TTC549 (cell line): ENCODE data around the gene NEUROG1.
"Not testable (repeated sequence)": the region's sequence is repeated elsewhere in the genome, so short reads cannot be mapped to it uniquely, and the experiment has no call there.

Source experiments
- FAIRE-seq: peaks from 2 replicates; lab custom pipeline; 2012; peaks lifted over from hg19 to GRCh38; lab: Jason Lieb, UNC

NEUROG1 gene

GRCh38 chr5:135537271-135537670, 1.5 kb upstream of the NEUROG1 start:
- no peak for FAIRE-seq

GRCh38 chr5:135535420-135535819, 344 bp downstream of the NEUROG1 start:
- FAIRE-seq: no peak

DNA sequence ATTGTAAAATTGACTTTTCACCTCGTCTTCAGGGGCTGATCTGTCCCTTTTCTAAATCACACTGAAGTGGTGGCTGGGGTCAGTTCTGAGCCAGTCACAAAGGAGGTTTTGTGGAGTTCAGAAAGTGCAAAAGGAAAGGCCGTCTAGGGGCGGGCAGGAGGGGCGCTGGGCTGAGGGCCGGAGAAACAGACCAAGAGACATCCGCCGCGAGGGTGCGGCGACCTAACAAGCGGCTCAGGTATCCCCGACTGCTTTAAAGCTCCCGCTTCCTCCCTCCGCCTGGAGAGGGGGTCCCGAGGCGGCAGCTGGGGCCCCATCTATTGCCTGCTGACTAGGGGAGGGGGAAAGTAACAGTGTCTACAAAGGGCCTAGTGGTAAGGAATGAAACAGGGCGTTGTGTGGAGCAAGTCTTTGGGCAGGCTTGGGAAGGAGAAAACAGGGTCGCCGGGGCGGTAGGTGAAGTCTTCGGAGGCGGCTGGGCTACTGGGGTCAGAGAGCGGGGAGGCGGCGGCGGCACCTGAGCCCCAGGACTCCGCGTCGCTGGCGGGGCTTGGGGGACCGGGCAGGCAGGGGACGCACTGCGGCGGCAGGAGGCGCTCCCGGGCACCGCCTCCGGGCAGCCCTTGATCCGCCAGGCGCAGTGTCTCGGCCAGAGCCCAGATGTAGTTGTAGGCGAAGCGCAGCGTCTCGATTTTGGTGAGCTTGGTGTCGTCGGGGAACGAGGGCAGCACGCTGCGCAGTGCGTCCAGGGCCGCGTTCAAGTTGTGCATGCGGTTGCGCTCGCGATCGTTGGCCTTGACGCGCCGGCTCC, 950 bp downstream of the NEUROG1 start:
- FAIRE-seq: no peak

GRCh38 chr5:135533794-135534193, 2.0 kb downstream of the NEUROG1 start:
- no peak for FAIRE-seq

- no peak for FAIRE-seq
Observed at GRCh38 chr5:135533334-135533733, 2.4 kb downstream of the NEUROG1 start.

- FAIRE-seq: not testable (repeated sequence)
Observed at GRCh38 chr5:135529576-135529975, 6.2 kb downstream of the NEUROG1 start.

GRCh38 chr5:135526924-135527323, 8.8 kb downstream of the NEUROG1 start:
- FAIRE-seq: no peak

- FAIRE-seq: no peak
Observed at GRCh38 chr5:135521964-135522363, 13.8 kb downstream of the NEUROG1 start.

DNA sequence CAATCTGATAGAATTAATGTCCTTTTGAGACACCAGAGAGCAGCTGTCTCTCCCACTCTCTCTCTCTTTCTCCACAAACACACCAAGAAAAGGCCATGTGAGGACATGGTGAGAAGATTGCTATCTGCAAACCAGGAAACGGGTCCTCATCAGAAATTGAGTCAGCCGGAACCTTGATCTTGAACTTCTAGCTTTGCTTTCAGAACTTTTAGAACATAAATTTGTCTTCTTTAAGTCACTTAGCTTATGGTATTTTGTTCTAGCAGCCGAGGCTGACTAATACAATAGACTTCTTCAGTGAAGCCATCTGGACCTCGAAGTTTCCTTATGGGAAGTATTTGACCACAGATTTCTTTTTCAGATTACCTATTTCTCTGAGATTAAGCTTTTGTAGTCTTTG, 18.1 kb downstream of the NEUROG1 start:
- FAIRE-seq: no peak

GRCh38 chr5:135514116-135514515, 21.6 kb downstream of the NEUROG1 start:
- FAIRE-seq: no peak

DNA sequence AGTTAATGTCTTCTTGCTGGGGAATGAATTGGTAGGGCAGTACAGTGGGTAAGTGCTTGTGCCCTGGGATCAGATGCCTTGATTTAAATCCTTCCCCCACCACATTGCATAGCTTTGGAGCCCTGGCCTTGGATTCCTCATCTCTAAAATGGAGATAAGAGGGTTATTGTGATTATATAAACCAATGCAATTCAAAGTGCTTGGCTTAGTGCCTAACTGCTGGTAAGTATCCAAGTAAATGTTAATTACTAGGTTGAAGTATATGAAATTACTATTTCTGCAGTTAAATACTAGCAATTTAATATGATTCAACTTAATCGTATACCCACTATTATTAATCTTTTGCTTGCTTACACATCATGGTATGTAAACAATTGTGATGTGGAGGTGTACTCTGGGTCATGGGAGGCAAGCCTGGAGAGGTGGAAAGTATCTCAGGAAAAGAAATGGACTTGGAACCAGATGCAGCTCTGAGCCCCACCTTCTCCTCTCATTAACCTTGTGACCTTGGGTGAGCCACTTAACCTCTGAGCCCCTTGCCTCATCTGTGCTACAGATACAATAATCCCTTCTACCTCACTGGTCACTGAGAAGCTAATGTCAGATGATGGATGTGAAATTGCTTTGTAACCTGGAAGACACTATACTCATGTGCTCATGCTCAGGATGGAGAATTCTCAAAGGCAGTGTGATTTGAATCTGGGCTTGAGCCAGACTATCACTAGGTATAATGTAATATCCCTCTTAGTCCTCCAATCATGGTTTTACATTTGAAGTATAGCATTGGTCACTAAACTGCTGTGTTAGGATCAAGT, 23.8 kb downstream of the NEUROG1 start:
- FAIRE-seq: no peak

- FAIRE-seq: no peak
Observed at GRCh38 chr5:135509995-135510394, 25.8 kb downstream of the NEUROG1 start.

DNA sequence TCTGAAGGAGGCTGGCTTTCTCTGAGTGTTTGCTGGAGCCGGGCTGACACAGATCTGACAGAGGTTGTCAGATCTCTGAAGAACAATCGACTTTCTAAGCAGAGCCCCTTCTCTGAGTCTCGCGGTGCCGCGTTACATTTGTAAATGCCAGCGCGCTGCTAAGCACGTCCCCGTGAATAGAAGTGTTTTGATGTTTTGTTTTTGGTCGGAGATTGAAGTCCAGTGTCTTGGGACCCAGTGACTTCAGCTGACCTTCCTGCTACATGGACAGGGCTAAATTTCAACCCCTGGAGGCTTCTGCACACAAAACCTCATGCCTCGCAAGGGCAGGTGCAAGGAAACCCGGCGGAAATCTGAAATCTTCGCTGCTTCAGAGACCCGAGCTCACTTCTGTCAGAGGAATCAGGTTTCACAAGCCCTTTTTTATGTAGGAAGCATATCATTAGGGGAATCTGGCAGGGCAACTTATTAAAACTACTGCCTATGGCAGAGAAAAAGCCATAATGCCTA, 27.2 kb downstream of the NEUROG1 start:
- FAIRE-seq: no peak

DNA sequence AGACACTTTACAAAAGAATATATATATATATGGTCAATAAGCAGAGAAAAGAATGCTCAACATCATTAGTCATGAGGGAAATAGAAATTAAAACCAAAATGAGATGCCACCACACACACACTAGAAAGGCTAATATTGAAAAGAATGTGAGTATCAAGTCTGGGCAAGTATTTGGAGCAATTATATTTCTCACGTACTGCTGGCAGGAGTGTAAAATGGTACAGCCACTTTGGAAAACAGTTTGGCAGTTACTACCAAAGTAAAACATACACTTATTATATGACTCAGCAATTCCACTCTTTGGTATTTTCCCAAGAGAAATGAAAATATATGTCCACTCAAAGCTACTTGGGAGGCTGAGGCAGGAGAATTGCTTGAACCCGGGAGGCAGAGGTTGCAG, 29.8 kb downstream of the NEUROG1 start:
- FAIRE-seq: no peak

DNA sequence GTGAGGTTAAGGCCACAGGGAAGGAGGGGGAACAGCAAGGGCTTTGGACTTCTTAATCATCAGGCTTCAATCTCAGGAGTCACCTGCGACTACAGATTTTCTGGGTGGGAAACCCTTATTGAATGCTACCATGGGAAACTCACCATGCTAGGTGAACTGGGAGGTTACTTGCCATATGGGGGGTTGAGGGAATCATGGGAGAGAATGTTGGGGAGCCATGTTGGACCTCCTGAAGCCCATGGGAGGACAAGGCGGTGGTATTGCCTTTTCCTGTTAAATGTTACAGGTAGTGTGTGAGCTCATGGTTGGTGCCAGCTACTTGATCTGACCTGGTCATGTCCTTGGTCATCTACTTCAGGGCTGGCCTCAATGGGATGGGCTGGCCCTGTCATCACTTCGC, 31.4 kb downstream of the NEUROG1 start:
- FAIRE-seq: no peak

DNA sequence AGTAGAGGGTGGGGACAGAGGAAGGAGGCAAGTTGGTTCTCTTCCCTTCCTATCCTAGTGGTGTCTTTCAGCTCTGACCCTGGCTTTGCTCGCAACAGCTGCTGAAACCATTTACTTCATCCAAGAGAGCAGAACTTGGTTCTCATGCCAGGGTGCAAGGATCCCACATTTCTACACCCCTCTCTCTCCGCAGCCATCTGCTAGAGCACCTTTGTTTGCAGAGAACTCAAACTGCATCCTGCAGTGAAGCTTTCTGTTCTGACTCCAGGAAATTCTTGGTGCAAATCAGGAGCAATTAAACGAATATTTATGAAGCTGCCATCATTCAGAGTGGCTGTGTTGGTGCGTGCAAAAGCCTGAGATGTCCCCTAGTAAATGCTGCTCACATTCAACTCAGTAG, 31.9 kb downstream of the NEUROG1 start:
- FAIRE-seq: no peak

DNA sequence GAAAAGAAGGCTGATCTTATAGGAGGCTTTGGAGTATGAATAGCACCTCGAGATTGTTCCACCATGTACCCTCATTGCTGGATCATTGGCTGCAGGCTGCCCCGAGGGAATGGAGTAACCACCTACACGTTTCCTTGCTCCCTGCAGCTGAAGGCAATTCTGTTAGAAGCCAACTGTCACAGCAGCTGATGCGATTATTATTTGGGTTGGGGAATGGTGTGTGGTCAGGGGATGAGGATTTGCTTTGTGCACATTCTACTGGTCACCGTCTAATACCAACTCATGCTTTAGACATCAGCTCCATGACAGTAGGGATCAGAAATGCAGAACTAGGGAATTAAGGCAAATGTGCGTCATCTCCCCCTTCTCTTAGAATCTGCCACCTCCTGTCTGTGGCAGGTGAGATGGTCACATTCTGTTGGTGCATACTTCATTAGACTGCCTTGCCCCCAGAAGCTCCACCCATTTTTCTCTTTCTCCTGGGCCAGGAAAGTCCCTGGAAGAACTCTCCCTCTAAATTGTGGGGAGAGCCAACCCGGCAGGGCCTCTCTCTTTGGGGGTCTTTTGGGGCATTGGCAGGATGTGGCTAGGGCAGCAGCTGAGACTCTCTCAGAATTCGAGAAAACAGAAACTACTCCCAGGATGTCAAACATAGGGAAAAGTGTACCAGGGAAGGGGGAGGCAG, 32.8 kb downstream of the NEUROG1 start:
- no peak for FAIRE-seq

GRCh38 chr5:135501965-135502364, 33.8 kb downstream of the NEUROG1 start:
- no peak for FAIRE-seq

DNA sequence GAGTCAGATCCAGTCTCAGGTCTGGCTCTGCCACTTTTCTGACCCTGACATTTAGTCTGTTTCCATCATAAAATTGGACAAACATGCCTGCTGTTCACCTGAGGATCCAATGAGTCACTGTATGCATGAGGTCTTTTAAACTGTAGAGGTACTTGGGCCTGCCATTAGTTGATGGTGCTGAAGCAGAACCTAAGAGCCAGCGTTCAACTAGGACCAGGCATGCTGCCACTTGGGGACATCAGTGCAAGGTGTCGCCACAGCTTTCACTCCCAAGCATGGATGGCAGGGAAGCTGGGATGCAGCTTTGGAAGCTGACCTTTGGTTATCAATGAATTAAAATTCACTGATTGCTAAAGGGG, 37.1 kb downstream of the NEUROG1 start:
- no peak for FAIRE-seq

DNA sequence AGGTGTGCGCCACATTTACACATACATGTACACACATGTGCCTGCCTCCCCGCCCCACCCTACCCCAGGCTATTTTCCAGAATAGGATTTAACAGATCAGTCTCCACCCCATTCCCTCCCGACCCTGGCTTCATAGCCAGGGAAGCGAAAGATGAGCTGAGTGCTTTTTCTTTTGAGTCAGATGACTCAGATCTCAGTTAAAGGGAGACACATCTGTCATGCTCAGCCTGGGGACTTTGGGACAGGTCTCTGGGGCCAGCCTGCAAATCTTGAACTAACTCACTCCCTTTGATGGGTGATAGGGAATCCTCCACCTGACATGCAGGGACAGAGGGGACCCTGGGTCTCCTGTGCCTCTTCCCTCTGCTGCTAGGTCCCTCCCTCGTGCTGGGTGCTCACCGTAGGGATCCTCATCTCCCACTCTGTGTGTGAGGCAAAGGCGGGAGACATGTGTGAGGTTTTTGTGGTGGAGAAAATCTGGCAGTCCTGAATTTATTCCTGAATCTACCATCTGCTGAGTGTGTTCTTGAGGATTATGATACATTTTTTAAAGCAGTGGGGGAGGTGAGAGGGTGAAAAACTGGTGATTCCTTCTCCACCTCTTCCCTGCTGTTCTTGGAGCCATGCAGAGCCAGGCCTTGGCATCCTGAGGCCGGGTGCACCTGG, 37.7 kb downstream of the NEUROG1 start:
- no peak for FAIRE-seq

GRCh38 chr5:135495531-135495930, 40.2 kb downstream of the NEUROG1 start:
- not testable (repeated sequence) for FAIRE-seq

DNA sequence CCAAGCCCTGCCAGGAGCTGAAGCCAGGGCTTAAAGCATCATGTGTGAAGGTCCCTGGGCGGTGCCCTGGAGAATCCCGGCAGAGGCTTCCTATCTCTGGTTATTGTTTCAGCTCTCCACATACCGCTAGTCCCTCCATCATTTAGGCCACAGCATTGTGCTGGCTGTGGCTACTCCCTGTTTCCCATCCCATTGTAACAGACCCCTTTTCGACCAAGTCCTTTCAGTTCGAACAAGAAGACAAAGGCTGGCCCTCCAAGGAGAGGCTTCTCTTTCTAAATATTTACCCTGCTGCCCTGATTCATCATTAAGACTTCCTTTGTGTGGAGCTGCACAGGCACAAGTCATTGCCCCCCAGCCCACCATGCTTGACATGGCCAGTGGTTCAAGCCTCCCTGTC, 41.6 kb downstream of the NEUROG1 start:
- no peak for FAIRE-seq
